Measurements from ENCODE around the gene NDUFC1.
A peak's percentile ranks its signal among the peaks of the same experiment; 100 is the strongest.

Gene NDUFC1

GRCh38 chr4:139266208-139266582 is 36.1 kb downstream of the NDUFC1 start:
- Histone ChIP-seq H3K4me3 (ENCODE audit: low read depth, low read length) (no peak overlapping the region; the same call in 1 of the 2 replicates), H3K27ac (ENCODE audit: extremely low read depth, low read depth, low read length) (no peak overlapping the region), H3K4me1 (ENCODE audit: control insufficient read depth, insufficient read depth, low read length) (no peaks in the 10 kb centered on the region), H3K9me3 (ENCODE audit: control insufficient read depth, insufficient read depth, low read depth, low read length) (no peaks in the 10 kb centered on the region), H3K36me3 (ENCODE audit: control insufficient read depth in 2 of 2, insufficient read depth in 1 of 2, low read length in 2 of 2) (no peaks in the 10 kb centered on the region)
- POLR2A ChIA-PET, result interaction anchor here (1.4 kb wide), 1 partner anchor 35 kb away, joined by 3 read pairs; the partner anchor contains the start of gene NAA15
- TF ChIP-seq PRDM6 (tag by site-specific recombination; IDR thresholded peaks at IDR 0.05) (peak; percentile 44; the same call in 1 of the 2 replicates), ZNF776 (tag by site-specific recombination; IDR thresholded peaks at IDR 0.05; ENCODE audit: borderline replicate concordance) (no peak)
- CTCF ChIA-PET, result interaction anchor here (0.7 to 1.0 kb wide), 2 partner anchors 9 to 14 kb away, joined by 3 to 6 read pairs; partner anchors contain the start of gene MGARP

GRCh38 chr4:139265654-139266053 is 36.6 kb downstream of the NDUFC1 start:
- Histone ChIP-seq H3K27ac (ENCODE audit: extremely low read depth, low read depth, low read length) (no peak overlapping the region), H3K4me3 (ENCODE audit: low read depth, low read length) (no peak overlapping the region), H3K9me3 (ENCODE audit: control insufficient read depth, insufficient read depth, low read depth, low read length) (no peaks in the 10 kb centered on the region), H3K36me3 (ENCODE audit: control insufficient read depth in 2 of 2, insufficient read depth in 1 of 2, low read length in 2 of 2) (no peaks in the 10 kb centered on the region), H3K4me1 (ENCODE audit: control insufficient read depth, insufficient read depth, low read length) (no peaks in the 10 kb centered on the region)
- CTCF ChIA-PET, result interaction anchor here (1.0 kb wide), 1 partner anchor 9 kb away, joined by 6 read pairs; no protein-coding TSS in a partner anchor
- POLR2A ChIA-PET, result interaction anchor here (1.4 kb wide), 1 partner anchor 36 kb away, joined by 3 read pairs; the partner anchor contains the start of gene NAA15
- TF ChIP-seq SP3 (tag by site-specific recombination; IDR thresholded peaks at IDR 0.05) (no peak), ELK4 (IDR thresholded peaks at IDR 0.05; ENCODE audit: borderline replicate concordance, low read depth, low read length) (no peak), ZNF350 (tag by site-specific recombination; IDR thresholded peaks at IDR 0.05) (no peak), ZNF670 (tag by site-specific recombination; IDR thresholded peaks at IDR 0.05; ENCODE audit: low read depth) (no peak), ZXDB (tag by site-specific recombination; IDR thresholded peaks at IDR 0.05) (no peak), ZNF239 (tag by site-specific recombination; IDR thresholded peaks at IDR 0.05) (no peak), ZNF266 (tag by site-specific recombination; IDR thresholded peaks at IDR 0.05; ENCODE audit: low read depth) (no peak), ZNF692 (tag by site-specific recombination; IDR thresholded peaks at IDR 0.05) (no peak), ZNF529 (tag by site-specific recombination; IDR thresholded peaks at IDR 0.05; ENCODE audit: insufficient replicate concordance) (no peak), ZNF48 (tag by site-specific recombination; IDR thresholded peaks at IDR 0.05) (no peak), GLI2 (tag by site-specific recombination; IDR thresholded peaks at IDR 0.05; ENCODE audit: borderline replicate concordance, low read depth) (no peak), ZBTB49 (tag by site-specific recombination; IDR thresholded peaks at IDR 0.05; ENCODE audit: low read depth) (no peak), ZSCAN16 (tag by site-specific recombination; IDR thresholded peaks at IDR 0.05) (no peak), ZNF26 (tag by site-specific recombination; IDR thresholded peaks at IDR 0.05) (no peak), ZNF664 (tag by site-specific recombination; IDR thresholded peaks at IDR 0.05) (no peak), ZNF677 (tag by site-specific recombination; IDR thresholded peaks at IDR 0.05) (no peak), ZNF416 (tag by site-specific recombination; IDR thresholded peaks at IDR 0.05) (no peak), ZNF596 (tag by site-specific recombination; IDR thresholded peaks at IDR 0.05) (no peak), SCRT1 (tag by site-specific recombination; IDR thresholded peaks at IDR 0.05; ENCODE audit: borderline replicate concordance) (no peak), TCF7L2 (IDR thresholded peaks at IDR 0.05; ENCODE audit: borderline replicate concordance, low read depth, low read length) (no peak)
